ENCODE results near the gene SPAG4. TPM values are rescaled to one million over a fixed set of nuclear protein-coding genes. Genes with fewer than 3 reads are reported as not detected.

The SPAG4 gene
- total and polyA plus RNA-seq, 10 of the 15 experiments (the other 5 are each of a cell fraction or from before 2014, with no cell fraction given) = 0.90 to 12.5 (median 2.4) TPM

GRCh38 chr20:35597186-35597585 is 18.4 kb upstream of the SPAG4 start:
- Histone ChIP-seq H3K4me3 (no peak overlapping the region), H4K20me1 (ENCODE audit: control insufficient read depth, insufficient read depth) (no peaks in the 10 kb centered on the region), H3K9ac (ENCODE audit: control insufficient read depth, insufficient read depth, low read length) (no peak overlapping the region), H3K9me3 (replicated peaks; ENCODE audit: control insufficient read depth, insufficient read depth, low read length) (no peaks in the 10 kb centered on the region), H3K4me1 (ENCODE audit: control insufficient read depth, insufficient read depth, low read length) (peaks cover 7% of the 10 kb centered on the region), H3K27me3 (replicated peaks in 1 of 2; ENCODE audit: control insufficient read depth in 2 of 2, insufficient read depth in 2 of 2, low read length in 1 of 2) (peaks cover 9 to 11% of the 10 kb centered on the region in 2 experiments; a peak in 3 of 4 replicates), H3K36me3 (ENCODE audit: control insufficient read depth in 2 of 2, insufficient read depth in 2 of 2, low read length in 1 of 2) (no peaks in the 10 kb centered on the region), H3K79me2 (ENCODE audit: control insufficient read depth, insufficient read depth, low read length) (no peaks in the 10 kb centered on the region), H3K4me2 (ENCODE audit: control insufficient read depth, insufficient read depth) (no peak overlapping the region), H3K27ac (ENCODE audit: control insufficient read depth, insufficient read depth) (no peak overlapping the region), H2AFZ (ENCODE audit: control insufficient read depth, low read depth, low read length) (no peak overlapping the region)
- CTCF ChIA-PET = interaction anchor here (0.8 kb wide), 1 partner anchor 154 kb away, joined by 3 read pairs; no protein-coding TSS in a partner anchor
- SMC1A ChIA-PET (ENCODE audit: uncharacterized antibody, unreplicated experiment) = no interaction called here
- 36% methylated on average over 2 of the region's 2 CpGs for WGBS (ENCODE audit: insufficient coverage, insufficient replicate concordance, low lambda C conversion rate, missing lambda C conversion rate)
- no TSS peak for BruUV-seq (replicated peaks)
- TF ChIP-seq PKNOX1 (IDR thresholded peaks at IDR 0.05) (no peak), RB1 (IDR thresholded peaks at IDR 0.05; ENCODE audit: borderline replicate concordance) (no peak), ESRRA (IDR thresholded peaks at IDR 0.05; ENCODE audit: low read length) (no peak)
- in situ Hi-C loops (cut with MboI) (no loop called here), intact Hi-C loops (cut with micrococcal nuclease; ENCODE audit: unreplicated experiment) (no loop called here)
- no peak for DNase-seq (ENCODE audit: low read depth, low spot score)
- ATAC-seq = no peak
- RAD21 ChIA-PET (ENCODE audit: unreplicated experiment) = no interaction called here
- no peak for FAIRE-seq
- POLR2A ChIA-PET = interaction anchor here (0.6 kb wide), 2 partner anchors 23 to 145 kb away, joined by 3 read pairs; partner anchors contain the start of gene RBM39

- Histone ChIP-seq H3K9me3 (replicated peaks; ENCODE audit: control insufficient read depth, insufficient read depth, low read length) (no peaks in the 10 kb centered on the region), H4K20me1 (ENCODE audit: control insufficient read depth, insufficient read depth) (no peaks in the 10 kb centered on the region), H3K9ac (ENCODE audit: control insufficient read depth, insufficient read depth, low read length) (no peak overlapping the region), H3K4me3 (no peak overlapping the region), H3K36me3 (ENCODE audit: control insufficient read depth in 2 of 2, insufficient read depth in 2 of 2, low read length in 1 of 2) (no peaks in the 10 kb centered on the region), H3K27me3 (replicated peaks in 1 of 2; ENCODE audit: control insufficient read depth in 2 of 2, insufficient read depth in 2 of 2, low read length in 1 of 2) (peaks cover 9 to 11% of the 10 kb centered on the region in 2 experiments; a peak in 3 of 4 replicates), H3K79me2 (ENCODE audit: control insufficient read depth, insufficient read depth, low read length) (no peaks in the 10 kb centered on the region), H2AFZ (ENCODE audit: control insufficient read depth, low read depth, low read length) (no peak overlapping the region), H3K4me1 (ENCODE audit: control insufficient read depth, insufficient read depth, low read length) (peaks cover 7% of the 10 kb centered on the region), H3K27ac (ENCODE audit: control insufficient read depth, insufficient read depth) (no peak overlapping the region), H3K4me2 (ENCODE audit: control insufficient read depth, insufficient read depth) (no peak overlapping the region)
- RAD21 ChIA-PET (ENCODE audit: unreplicated experiment) = no interaction called here
- in situ Hi-C loops (cut with MboI) = no loop called here
- ATAC-seq (no peak), DNase-seq (ENCODE audit: low read depth, low spot score) (no peak), FAIRE-seq (no peak)
- intact Hi-C loops (cut with micrococcal nuclease; ENCODE audit: unreplicated experiment) = no loop called here
- POLR2A ChIA-PET = no interaction called here
- SMC1A ChIA-PET (ENCODE audit: uncharacterized antibody, unreplicated experiment) = no interaction called here
- 57% methylated on average over 7 of the region's 7 CpGs for WGBS (ENCODE audit: insufficient coverage, insufficient replicate concordance, low lambda C conversion rate, missing lambda C conversion rate)
- no TSS peak for BruUV-seq (replicated peaks)
- CTCF ChIA-PET = interaction anchor here (1.5 kb wide), 2 partner anchors 22 to 135 kb away, joined by 3 read pairs; no protein-coding TSS in a partner anchor
- no peak for TF ChIP-seq CBFB (IDR thresholded peaks at IDR 0.05; ENCODE audit: low read depth)
- TF ChIP-seq CHD1 (IDR thresholded peaks at IDR 0.05; ENCODE audit: low read depth, low read length) = no peak
- TF ChIP-seq, protein P1, sequence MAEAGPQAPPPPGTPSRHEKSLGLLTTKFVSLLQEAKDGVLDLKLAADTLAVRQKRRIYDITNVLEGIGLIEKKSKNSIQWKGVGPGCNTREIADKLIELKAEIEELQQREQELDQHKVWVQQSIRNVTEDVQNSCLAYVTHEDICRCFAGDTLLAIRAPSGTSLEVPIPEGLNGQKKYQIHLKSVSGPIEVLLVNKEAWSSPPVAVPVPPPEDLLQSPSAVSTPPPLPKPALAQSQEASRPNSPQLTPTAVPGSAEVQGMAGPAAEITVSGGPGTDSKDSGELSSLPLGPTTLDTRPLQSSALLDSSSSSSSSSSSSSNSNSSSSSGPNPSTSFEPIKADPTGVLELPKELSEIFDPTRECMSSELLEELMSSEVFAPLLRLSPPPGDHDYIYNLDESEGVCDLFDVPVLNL (IDR thresholded peaks at IDR 0.05; ENCODE audit: low read depth, low read length) = no peak
- no peak for TF ChIP-seq ZNF687 (IDR thresholded peaks at IDR 0.05)
- TF ChIP-seq HDGF (IDR thresholded peaks at IDR 0.05) = no peak
- no peak for TF ChIP-seq TBL1XR1 (IDR thresholded peaks at IDR 0.05; ENCODE audit: low read depth, low read length)
- no peak for TF ChIP-seq TAF1 (IDR thresholded peaks at IDR 0.05; ENCODE audit: borderline replicate concordance, low read depth, low read length)
- no peak for TF ChIP-seq USF2 (IDR thresholded peaks at IDR 0.05; ENCODE audit: borderline replicate concordance, low read depth, low read length)
Measured at GRCh38 chr20:35598476-35598875, 17.2 kb upstream of the SPAG4 start.

All from GM12878 (cell line).